ENCODE measurements around the gene LAMTOR5. TPM values are rescaled to one million over a fixed set of nuclear protein-coding genes. Genes with fewer than 3 reads are reported as not detected.

LAMTOR5 gene
- total and polyA plus RNA-seq, 4 donors = 45.6 to 427 (median 242) TPM

DNA sequence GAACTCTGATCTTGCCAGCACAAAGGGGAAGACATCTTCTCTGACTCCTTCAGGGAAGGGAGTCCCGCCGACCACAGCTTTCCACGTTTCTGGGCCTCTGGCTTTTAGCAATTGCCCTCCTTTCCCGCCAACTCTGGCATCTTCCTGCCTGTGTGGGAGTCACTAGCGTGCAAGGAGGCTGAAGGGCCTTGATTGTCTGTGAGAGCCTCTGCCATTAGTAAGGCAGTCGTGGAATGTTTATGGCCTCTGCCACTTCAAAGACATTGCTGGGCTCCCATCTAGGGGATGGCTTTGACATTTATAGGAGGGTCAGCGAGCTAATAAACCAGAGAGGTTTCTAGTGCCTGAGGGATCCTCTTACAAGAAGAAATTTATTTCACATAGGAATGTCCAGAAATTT is 29.1 kb upstream of the LAMTOR5 start:
- no peak overlapping the region for H3K27ac ChIP-seq (ENCODE audit: low read depth in 1 of 2, low read length in 1 of 2)

DNA sequence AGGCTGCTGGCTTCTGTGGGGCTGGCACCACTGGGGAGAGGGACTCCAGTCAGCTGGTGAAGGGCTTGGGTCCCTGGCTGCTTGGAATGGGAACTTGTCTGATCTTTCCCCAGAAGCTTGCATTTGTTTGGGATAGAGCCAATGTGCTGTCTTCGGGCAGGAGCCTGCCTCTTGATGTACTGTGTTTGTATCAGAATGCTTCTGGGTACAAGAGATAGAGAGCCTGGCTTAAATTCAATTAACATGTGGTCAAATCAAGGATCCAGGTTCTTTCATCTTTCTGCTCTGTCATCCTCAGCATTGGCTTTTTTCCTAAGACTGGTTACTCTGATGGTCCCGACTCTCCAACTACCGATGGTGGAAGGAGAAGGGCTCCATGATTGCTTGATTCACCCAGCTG is 27.5 kb upstream of the LAMTOR5 start:
- TF ChIP-seq, protein P1, sequence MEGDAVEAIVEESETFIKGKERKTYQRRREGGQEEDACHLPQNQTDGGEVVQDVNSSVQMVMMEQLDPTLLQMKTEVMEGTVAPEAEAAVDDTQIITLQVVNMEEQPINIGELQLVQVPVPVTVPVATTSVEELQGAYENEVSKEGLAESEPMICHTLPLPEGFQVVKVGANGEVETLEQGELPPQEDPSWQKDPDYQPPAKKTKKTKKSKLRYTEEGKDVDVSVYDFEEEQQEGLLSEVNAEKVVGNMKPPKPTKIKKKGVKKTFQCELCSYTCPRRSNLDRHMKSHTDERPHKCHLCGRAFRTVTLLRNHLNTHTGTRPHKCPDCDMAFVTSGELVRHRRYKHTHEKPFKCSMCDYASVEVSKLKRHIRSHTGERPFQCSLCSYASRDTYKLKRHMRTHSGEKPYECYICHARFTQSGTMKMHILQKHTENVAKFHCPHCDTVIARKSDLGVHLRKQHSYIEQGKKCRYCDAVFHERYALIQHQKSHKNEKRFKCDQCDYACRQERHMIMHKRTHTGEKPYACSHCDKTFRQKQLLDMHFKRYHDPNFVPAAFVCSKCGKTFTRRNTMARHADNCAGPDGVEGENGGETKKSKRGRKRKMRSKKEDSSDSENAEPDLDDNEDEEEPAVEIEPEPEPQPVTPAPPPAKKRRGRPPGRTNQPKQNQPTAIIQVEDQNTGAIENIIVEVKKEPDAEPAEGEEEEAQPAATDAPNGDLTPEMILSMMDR (IDR thresholded peaks at IDR 0.05; ENCODE audit: control extremely low read depth, extremely low read depth) = no peak
- H3K4me3 ChIP-seq = no peak overlapping the region
- peaks cover 0 to 3% (median 0%) of the 10 kb centered on the region in 5 donors for H3K4me1 ChIP-seq (ENCODE audit: control insufficient read depth in 5 of 5, insufficient read depth in 5 of 5, low read length in 5 of 5)
- no peaks in the 10 kb centered on the region for H3K27me3 ChIP-seq (ENCODE audit: control insufficient read depth in 3 of 3, insufficient read depth in 3 of 3, low read length in 2 of 3)
- no peak overlapping the region for H3K9ac ChIP-seq (ENCODE audit: insufficient read depth in 1 of 2, low read length in 2 of 2)
- H3K36me3 ChIP-seq (ENCODE audit: control insufficient read depth in 4 of 4, insufficient read depth in 4 of 4, low read length in 4 of 4) = no peaks in the 10 kb centered on the region
- no peak for DNase-seq
- H3K9me3 ChIP-seq (ENCODE audit: control insufficient read depth in 4 of 4, insufficient read depth in 3 of 4, low read length in 3 of 4) = peaks cover 0 to 6% (median 0%) of the 10 kb centered on the region in 4 donors
- WGBS, 2 donors = 61 to 66% methylated on average over 3 of the region's 3 CpGs
- no peak overlapping the region for H3K27ac ChIP-seq (ENCODE audit: low read depth in 1 of 2, low read length in 1 of 2)
- no peak for ATAC-seq (ENCODE audit: insufficient read depth, low FRiP score)

More for the DNA sequence above, 29.1 kb upstream of the LAMTOR5 start:
- no peak overlapping the region for H3K4me3 ChIP-seq
- DNase-seq = no peak
- H3K36me3 ChIP-seq (ENCODE audit: control insufficient read depth in 4 of 4, insufficient read depth in 4 of 4, low read length in 4 of 4) = no peaks in the 10 kb centered on the region
- H3K4me1 ChIP-seq (ENCODE audit: control insufficient read depth in 5 of 5, insufficient read depth in 5 of 5, low read length in 5 of 5) = peaks cover 0 to 8% (median 0%) of the 10 kb centered on the region in 5 donors
- H3K9ac ChIP-seq (ENCODE audit: insufficient read depth in 1 of 2, low read length in 2 of 2) = no peak overlapping the region
- TF ChIP-seq, protein P1 (IDR thresholded peaks at IDR 0.05; ENCODE audit: control extremely low read depth, extremely low read depth) = no peak
- H3K27me3 ChIP-seq (ENCODE audit: control insufficient read depth in 3 of 3, insufficient read depth in 3 of 3, low read length in 2 of 3) = no peaks in the 10 kb centered on the region
- H3K9me3 ChIP-seq (ENCODE audit: control insufficient read depth in 4 of 4, insufficient read depth in 3 of 4, low read length in 3 of 4) = peaks cover 0 to 6% (median 0%) of the 10 kb centered on the region in 4 donors
- ATAC-seq (ENCODE audit: insufficient read depth, low FRiP score) = no peak
- WGBS, 2 donors = 75 to 80% methylated on average over 7 of the region's 7 CpGs

DNA sequence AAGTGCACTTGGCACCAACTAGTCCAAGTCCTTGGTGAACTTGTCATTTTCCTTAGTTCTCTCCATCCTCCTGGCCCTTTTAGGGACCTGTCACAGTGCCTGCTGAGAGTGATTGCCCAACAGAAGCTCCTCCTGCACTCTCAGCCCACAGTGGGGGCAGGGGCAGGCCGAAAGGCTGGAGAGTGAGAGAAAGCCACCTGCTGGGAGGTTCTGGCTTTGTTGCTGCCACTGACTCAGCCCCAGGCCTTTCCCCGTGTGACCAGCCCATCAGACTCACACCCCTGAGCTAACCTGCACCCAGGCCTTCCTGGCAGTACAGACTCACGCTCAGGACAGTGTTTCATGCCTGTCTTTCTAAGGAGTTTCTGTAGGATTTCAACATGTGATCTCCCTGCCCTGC is 26.3 kb upstream of the LAMTOR5 start:
- DNase-seq (no peak), ATAC-seq (ENCODE audit: insufficient read depth, low FRiP score) (peak; percentile 91)
- 18 to 24% methylated on average over 3 of the region's 3 CpGs for WGBS, 2 donors
- Histone ChIP-seq H3K36me3 (ENCODE audit: control insufficient read depth in 4 of 4, insufficient read depth in 4 of 4, low read length in 4 of 4) (no peaks in the 10 kb centered on the region), H3K27ac (ENCODE audit: low read depth in 1 of 2, low read length in 1 of 2) (peak overlapping the region in 1 of 2 donors; percentile 33), H3K27me3 (ENCODE audit: control insufficient read depth in 3 of 3, insufficient read depth in 3 of 3, low read length in 2 of 3) (no peaks in the 10 kb centered on the region), H3K9ac (ENCODE audit: insufficient read depth in 1 of 2, low read length in 2 of 2) (no peak overlapping the region), H3K4me3 (no peak overlapping the region), H3K9me3 (ENCODE audit: control insufficient read depth in 4 of 4, insufficient read depth in 3 of 4, low read length in 3 of 4) (peaks cover 0 to 4% (median 0%) of the 10 kb centered on the region in 4 donors), H3K4me1 (ENCODE audit: control insufficient read depth in 5 of 5, insufficient read depth in 5 of 5, low read length in 5 of 5) (peaks cover 0 to 3% (median 0%) of the 10 kb centered on the region in 5 donors)
- TF ChIP-seq, protein P1 (IDR thresholded peaks at IDR 0.05; ENCODE audit: control extremely low read depth, extremely low read depth) = no peak

DNA sequence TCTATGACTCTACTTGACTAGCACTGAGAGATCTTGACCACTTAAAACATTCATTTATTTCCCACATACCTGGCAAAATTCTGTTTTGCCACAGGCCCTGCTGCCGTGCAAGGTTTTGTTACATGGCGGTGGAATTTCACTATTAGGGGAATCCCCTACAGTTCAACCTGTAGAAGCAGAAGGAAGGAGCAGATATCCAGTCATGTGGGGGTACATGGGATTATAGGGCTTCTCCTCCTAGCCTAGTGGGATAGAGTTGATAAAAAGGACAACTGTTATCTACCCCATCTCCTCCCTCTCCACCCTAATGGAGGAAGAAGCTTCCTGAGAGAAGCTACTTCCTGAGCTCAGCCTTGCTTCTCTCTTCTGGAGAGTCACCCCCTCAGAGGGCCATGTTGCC is 25.7 kb upstream of the LAMTOR5 start:
- TF ChIP-seq, protein P1 (IDR thresholded peaks at IDR 0.05; ENCODE audit: control extremely low read depth, extremely low read depth) = no peak
- Histone ChIP-seq H3K27ac (ENCODE audit: low read depth in 1 of 2, low read length in 1 of 2) (peak overlapping the region in 1 of 2 donors; percentile 9), H3K36me3 (ENCODE audit: control insufficient read depth in 4 of 4, insufficient read depth in 4 of 4, low read length in 4 of 4) (no peaks in the 10 kb centered on the region), H3K27me3 (ENCODE audit: control insufficient read depth in 3 of 3, insufficient read depth in 3 of 3, low read length in 2 of 3) (no peaks in the 10 kb centered on the region), H3K4me1 (ENCODE audit: control insufficient read depth in 5 of 5, insufficient read depth in 5 of 5, low read length in 5 of 5) (peaks cover 0 to 3% (median 0%) of the 10 kb centered on the region in 5 donors), H3K9ac (ENCODE audit: insufficient read depth in 1 of 2, low read length in 2 of 2) (no peak overlapping the region), H3K4me3 (no peak overlapping the region), H3K9me3 (ENCODE audit: control insufficient read depth in 4 of 4, insufficient read depth in 3 of 4, low read length in 3 of 4) (no peaks in the 10 kb centered on the region)
- WGBS, 2 donors = 43 to 60% methylated on average over 2 of the region's 2 CpGs
- DNase-seq (no peak), ATAC-seq (ENCODE audit: insufficient read depth, low FRiP score) (no peak)

Measured in lung (tissue), 12 donors.